SK-N-SH (cell line): ENCODE results near the gene ADTRP. TPM values are rescaled to one million over a fixed set of nuclear protein-coding genes. Genes with fewer than 3 reads are reported as not detected.

ENCODE experiments used
- CTCF ChIA-PET: fragments of 300-600, 350-600 bp; formaldehyde crosslinking; extraction: SDS; loops from one replicate; lab custom pipeline; 2021; lab: Yijun Ruan, JAX
- POLR2A ChIA-PET: fragments of 350-600 bp; sonication (Branson Sonifier 250); formaldehyde crosslinking; extraction: SDS; loops from one replicate; lab custom pipeline; 2020; ENCODE audit warnings: antibody characterized with exemption, inconsistent platforms; lab: Yijun Ruan, JAX
- DNase-seq: peaks from one replicate; pipeline ENCODE4 v3.0.0; 2012
- H2AFZ ChIP-seq: fragments of 200-600 bp; sonication (generic); 2 replicates; pipeline ENCODE4 v1.8.1; 2016; ENCODE audit warnings: antibody characterized with exemption, mild to moderate bottlenecking, low read depth
- H3F3A ChIP-seq: fragments of 200-600 bp; sonication (generic); replicated peaks from 2 replicates; pipeline ENCODE3; 2016; ENCODE audit warnings: antibody characterized with exemption, mild to moderate bottlenecking; ENCODE audit not compliant: insufficient read depth
- H3K27ac ChIP-seq, 2 experiments: fragments of 200-500 bp in 1 of 2; fragments of 200-600 bp in 1 of 2; sonication (Bioruptor generic) in 1 of 2; sonication (generic), shearing (Covaris generic) in 1 of 2; 2 replicates each; pipeline versions ENCODE4 v1.5.1 to v1.6.1; 2014 to 2016; ENCODE audit warnings: low read depth in 2 of 2, inconsistent platforms in 1 of 2, low read length in 1 of 2, mild to moderate bottlenecking in 1 of 2, mixed read lengths in 1 of 2
- H3K27me3 ChIP-seq: fragments of 200-600 bp; sonication (generic), shearing (Covaris generic); 2 replicates; pipeline ENCODE4 v1.6.1; 2016; ENCODE audit warnings: mixed run types; ENCODE audit not compliant: insufficient read depth
- H3K36me3 ChIP-seq, 2 experiments: fragments of 200-500 bp in 1 of 2; fragments of 200-600 bp in 1 of 2; sonication (Bioruptor generic) in 1 of 2; sonication (generic) in 1 of 2; replicated peaks in 1 of 2; 2 replicates each; pipeline versions ENCODE3 to v1.5.1; 2014 to 2016; ENCODE audit warnings: low read length in 1 of 2, mild to moderate bottlenecking in 1 of 2; ENCODE audit not compliant: insufficient read depth in 2 of 2, control insufficient read depth in 1 of 2
- H3K4me1 ChIP-seq, 2 experiments: fragments of 200-500 bp in 1 of 2; fragments of 200-600 bp in 1 of 2; sonication (Bioruptor generic) in 1 of 2; sonication (generic), shearing (Covaris generic) in 1 of 2; 2 replicates each; pipeline versions ENCODE4 v1.5.1 to v1.6.1; 2014 to 2016; ENCODE audit warnings: low read depth in 1 of 2, low read length in 1 of 2, mixed run types in 1 of 2; ENCODE audit not compliant: insufficient read depth in 2 of 2, control insufficient read depth in 1 of 2
- H3K4me2 ChIP-seq: fragments of 200-600 bp; sonication (generic), shearing (Covaris generic); 2 replicates; pipeline ENCODE4 v1.6.1; 2017; ENCODE audit warnings: mixed run types
- H3K4me3 ChIP-seq, 2 experiments: fragments of 200-500 bp in 1 of 2; fragments of 200-600 bp in 1 of 2; sonication (Bioruptor generic) in 1 of 2; sonication (generic), shearing (Covaris generic) in 1 of 2; 2 replicates each; pipeline versions ENCODE4 v1.5.1 to v1.8.1; 2014 to 2016; ENCODE audit warnings: low read depth in 2 of 2, inconsistent platforms in 1 of 2, low read length in 1 of 2, mild to moderate bottlenecking in 1 of 2, mixed read lengths in 1 of 2, moderate library complexity in 1 of 2
- H3K79me2 ChIP-seq: fragments of 200-600 bp; sonication (generic); 2 replicates; pipeline ENCODE4 v1.8.1; 2017; ENCODE audit warnings: mild to moderate bottlenecking; ENCODE audit not compliant: insufficient read depth
- H3K9ac ChIP-seq: fragments of 200-600 bp; sonication (generic); 2 replicates; pipeline ENCODE4 v1.6.1; 2017; ENCODE audit warnings: mixed run types
- H3K9me2 ChIP-seq: fragments of 200-600 bp; sonication (generic); 2 replicates; pipeline ENCODE4 v1.6.1; 2017; ENCODE audit warnings: mixed run types
- H3K9me3 ChIP-seq: fragments of 200-600 bp; sonication (generic); 2 replicates; pipeline ENCODE4 v1.6.1; 2017; ENCODE audit warnings: mixed run types, mild to moderate bottlenecking, moderate library complexity
- H4K20me1 ChIP-seq: fragments of 200-600 bp; sonication (generic); 2 replicates; pipeline ENCODE4 v1.6.1; 2017; ENCODE audit warnings: mild to moderate bottlenecking, mixed run types; ENCODE audit not compliant: insufficient read depth
- CHD2 ChIP-seq: fragments of 150-350 bp; IDR thresholded peaks from 2 replicates; pipeline ENCODE4 v1.6.1; 2018; ENCODE audit warnings: low read length; ENCODE audit not compliant: partially characterized antibody
- CTCF ChIP-seq: fragments of 200-600 bp; sonication (generic); IDR thresholded peaks from 2 replicates; pipeline ENCODE4 v1.6.1; 2017; ENCODE audit warnings: antibody characterized with exemption, mild to moderate bottlenecking, moderate library complexity
- ELF1 ChIP-seq: IDR thresholded peaks from 2 replicates; pipeline ENCODE4 v1.4.0; 2012
- EZH2phosphoT487 ChIP-seq: fragments of 200-600 bp; sonication (generic); IDR thresholded peaks from 2 replicates; pipeline ENCODE4 v1.6.1; 2017; ENCODE audit warnings: low read depth, mixed run types, mild to moderate bottlenecking, antibody characterized with exemption, moderate library complexity, borderline replicate concordance
- FOXJ3 ChIP-seq: sonication (generic); formaldehyde crosslinking; IDR thresholded peaks from 2 replicates; pipeline ENCODE4 v1.5.1; 2020; ENCODE audit warnings: mild to moderate bottlenecking, missing genetic modification reagents
- MXI1 ChIP-seq: IDR thresholded peaks from 2 replicates; pipeline ENCODE4 v1.6.1; 2012; ENCODE audit warnings: mild to moderate bottlenecking, low read depth, low read length, improper control_type of control experiment
- NRF1 ChIP-seq: IDR thresholded peaks from 2 replicates; pipeline ENCODE4 v1.6.1; 2012; ENCODE audit warnings: low read depth, mild to moderate bottlenecking, low read length
- PBX3 ChIP-seq: IDR thresholded peaks from 2 replicates; pipeline ENCODE4; 2012
- RXRA ChIP-seq: IDR thresholded peaks from 2 replicates; pipeline ENCODE4 v1.4.0; 2012; ENCODE audit warnings: low read depth, mild to moderate bottlenecking, borderline replicate concordance
- SMC3 ChIP-seq: IDR thresholded peaks from 2 replicates; pipeline ENCODE4 v1.6.1; 2012; ENCODE audit warnings: low read depth, low read length, improper control_type of control experiment
- TCF12 ChIP-seq: IDR thresholded peaks from 2 replicates; pipeline ENCODE4 v1.4.0; 2012
- TEAD4 ChIP-seq: IDR thresholded peaks from 2 replicates; pipeline ENCODE4 v1.4.0; 2012; ENCODE audit warnings: mild to moderate bottlenecking, borderline replicate concordance; ENCODE audit not compliant: insufficient read depth
- USF1 ChIP-seq: IDR thresholded peaks from 2 replicates; pipeline ENCODE4 v1.4.0; 2012; ENCODE audit warnings: low read depth, borderline replicate concordance
- WGBS: methylation state at CpG from one replicate; pipeline ENCODE4 v1.1.6; 2017; ENCODE audit warnings: low lambda C conversion rate; 5-methylcytosine and 5-hydroxymethylcytosine counted together
- polyA plus RNA-seq, 3 experiments: library from polyadenylated mRNA; depleted of rRNA; stranded (reverse); fragments of >200 nt; gene quantifications; 2 replicates each; pipeline ENCODE4 v1.2.3, GENCODE V29; 2012
- TF ChIP-seq, protein P1 (sequence below): fragments of 150-350 bp; IDR thresholded peaks from 2 replicates; pipeline ENCODE4 v1.6.1; 2017; ENCODE audit warnings: antibody characterized with exemption, low read length, low read depth, borderline replicate concordance
- TF ChIP-seq, protein P2 (sequence below): IDR thresholded peaks from 2 replicates; pipeline ENCODE4 v1.4.0; 2012; ENCODE audit warnings: low read depth
- TF ChIP-seq, protein P3 (sequence below): IDR thresholded peaks from 2 replicates; pipeline ENCODE4 v1.6.1; 2012; ENCODE audit warnings: mild to moderate bottlenecking, low read depth, low read length, moderate library complexity

ADTRP gene
- polyA plus RNA-seq, 1 of the 3 experiments (the other 2 are of a cell fraction), result 0.84 TPM

DNA sequence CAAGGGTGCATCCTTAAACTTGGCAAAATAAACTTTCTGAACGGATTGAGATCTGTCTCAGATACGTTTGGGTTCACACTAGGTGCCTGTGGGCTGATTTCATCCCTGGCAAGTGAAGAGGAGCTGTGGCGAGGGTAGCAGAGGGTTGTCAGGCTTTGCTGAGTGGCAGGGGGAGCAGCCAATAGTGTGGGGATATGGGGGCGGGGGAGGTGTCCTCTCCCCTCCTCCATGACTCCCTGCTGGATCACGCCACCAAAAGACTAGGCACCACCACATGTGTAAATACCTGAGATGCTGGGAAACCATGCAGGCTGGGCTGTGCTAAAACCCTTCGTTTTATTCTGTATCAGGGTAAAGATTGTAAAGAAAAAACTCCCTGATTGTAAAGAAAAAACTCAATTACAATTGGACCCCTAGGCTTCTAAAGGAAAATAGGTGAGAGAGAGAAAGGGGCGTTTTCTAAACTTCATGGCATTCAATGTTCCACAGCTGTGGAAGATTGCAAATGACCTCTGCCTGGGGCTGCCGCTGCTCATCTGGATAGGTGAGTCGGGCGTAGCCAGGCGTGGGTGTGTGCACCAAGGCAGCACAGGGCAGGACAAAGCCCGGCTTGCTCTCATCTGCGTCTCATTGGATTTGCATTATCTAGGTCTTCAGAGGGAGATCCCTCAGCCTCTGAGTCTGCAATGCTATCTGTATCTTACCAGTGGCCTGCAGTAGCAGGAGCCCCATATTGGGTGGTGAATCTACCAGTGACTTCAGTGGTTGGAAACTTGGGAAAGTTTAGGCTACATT, 26.9 kb upstream of the ADTRP start (continued):
- TF ChIP-seq NRF1 (no peak), TCF12 (no peak)
- TF ChIP-seq, protein P1, sequence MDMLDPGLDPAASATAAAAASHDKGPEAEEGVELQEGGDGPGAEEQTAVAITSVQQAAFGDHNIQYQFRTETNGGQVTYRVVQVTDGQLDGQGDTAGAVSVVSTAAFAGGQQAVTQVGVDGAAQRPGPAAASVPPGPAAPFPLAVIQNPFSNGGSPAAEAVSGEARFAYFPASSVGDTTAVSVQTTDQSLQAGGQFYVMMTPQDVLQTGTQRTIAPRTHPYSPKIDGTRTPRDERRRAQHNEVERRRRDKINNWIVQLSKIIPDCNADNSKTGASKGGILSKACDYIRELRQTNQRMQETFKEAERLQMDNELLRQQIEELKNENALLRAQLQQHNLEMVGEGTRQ, result no peak

DNA sequence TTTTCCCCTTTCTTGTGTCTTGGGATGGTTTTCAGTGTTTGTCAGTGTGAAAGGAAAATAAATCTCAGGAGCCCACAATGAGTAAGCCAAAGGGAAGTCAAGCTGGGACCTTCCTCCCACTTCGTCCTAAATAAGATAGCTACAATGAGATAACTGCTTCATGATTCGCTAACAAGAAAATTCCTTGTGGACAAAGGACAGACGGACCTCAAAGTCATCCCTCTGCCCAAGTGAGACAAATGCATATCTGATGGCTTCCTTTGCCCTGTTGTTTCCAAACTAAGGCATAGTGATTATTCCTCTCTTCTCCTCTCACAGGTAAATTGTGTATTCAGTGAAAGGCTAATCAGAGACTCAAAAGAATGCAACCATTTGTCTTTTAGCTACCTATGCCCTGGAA, 26.1 kb upstream of the ADTRP start:
- Histone ChIP-seq H3K79me2 (no peaks in the 10 kb centered on the region), H3K4me2 (no peak overlapping the region), H4K20me1 (no peaks in the 10 kb centered on the region), H3K36me3 (no peaks in the 10 kb centered on the region), H3K9me2 (no peaks in the 10 kb centered on the region), H2AFZ (peak overlapping the region; percentile 64; the same call in 1 of the 2 replicates), H3F3A (no peaks in the 10 kb centered on the region), H3K9ac (no peak overlapping the region), H3K4me1 (peaks cover 0 to 6% of the 10 kb centered on the region in 2 experiments; a peak in 1 of 4 replicates), H3K27me3 (no peaks in the 10 kb centered on the region), H3K27ac (no peak overlapping the region), H3K4me3 (no peak overlapping the region), H3K9me3 (no peaks in the 10 kb centered on the region)
- CTCF ChIA-PET, result interaction anchor here (1.3 kb wide), 1 partner anchor 27 kb away, joined by 3 read pairs; no protein-coding TSS in a partner anchor
- POLR2A ChIA-PET, result no interaction called here
- DNase-seq, result no peak
- TF ChIP-seq RXRA, result no peak
- no peak for TF ChIP-seq ELF1
- TF ChIP-seq USF1, result no peak
- no peak for TF ChIP-seq FOXJ3
- TF ChIP-seq, protein P2, sequence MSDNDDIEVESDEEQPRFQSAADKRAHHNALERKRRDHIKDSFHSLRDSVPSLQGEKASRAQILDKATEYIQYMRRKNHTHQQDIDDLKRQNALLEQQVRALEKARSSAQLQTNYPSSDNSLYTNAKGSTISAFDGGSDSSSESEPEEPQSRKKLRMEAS, result no peak
- TF ChIP-seq CTCF, result no peak
- no peak for TF ChIP-seq SMC3
- no peak for TF ChIP-seq TEAD4
- TF ChIP-seq MXI1, result no peak
- TF ChIP-seq CHD2, result no peak
- no peak for TF ChIP-seq PBX3
- TF ChIP-seq, protein P3, sequence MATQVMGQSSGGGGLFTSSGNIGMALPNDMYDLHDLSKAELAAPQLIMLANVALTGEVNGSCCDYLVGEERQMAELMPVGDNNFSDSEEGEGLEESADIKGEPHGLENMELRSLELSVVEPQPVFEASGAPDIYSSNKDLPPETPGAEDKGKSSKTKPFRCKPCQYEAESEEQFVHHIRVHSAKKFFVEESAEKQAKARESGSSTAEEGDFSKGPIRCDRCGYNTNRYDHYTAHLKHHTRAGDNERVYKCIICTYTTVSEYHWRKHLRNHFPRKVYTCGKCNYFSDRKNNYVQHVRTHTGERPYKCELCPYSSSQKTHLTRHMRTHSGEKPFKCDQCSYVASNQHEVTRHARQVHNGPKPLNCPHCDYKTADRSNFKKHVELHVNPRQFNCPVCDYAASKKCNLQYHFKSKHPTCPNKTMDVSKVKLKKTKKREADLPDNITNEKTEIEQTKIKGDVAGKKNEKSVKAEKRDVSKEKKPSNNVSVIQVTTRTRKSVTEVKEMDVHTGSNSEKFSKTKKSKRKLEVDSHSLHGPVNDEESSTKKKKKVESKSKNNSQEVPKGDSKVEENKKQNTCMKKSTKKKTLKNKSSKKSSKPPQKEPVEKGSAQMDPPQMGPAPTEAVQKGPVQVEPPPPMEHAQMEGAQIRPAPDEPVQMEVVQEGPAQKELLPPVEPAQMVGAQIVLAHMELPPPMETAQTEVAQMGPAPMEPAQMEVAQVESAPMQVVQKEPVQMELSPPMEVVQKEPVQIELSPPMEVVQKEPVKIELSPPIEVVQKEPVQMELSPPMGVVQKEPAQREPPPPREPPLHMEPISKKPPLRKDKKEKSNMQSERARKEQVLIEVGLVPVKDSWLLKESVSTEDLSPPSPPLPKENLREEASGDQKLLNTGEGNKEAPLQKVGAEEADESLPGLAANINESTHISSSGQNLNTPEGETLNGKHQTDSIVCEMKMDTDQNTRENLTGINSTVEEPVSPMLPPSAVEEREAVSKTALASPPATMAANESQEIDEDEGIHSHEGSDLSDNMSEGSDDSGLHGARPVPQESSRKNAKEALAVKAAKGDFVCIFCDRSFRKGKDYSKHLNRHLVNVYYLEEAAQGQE, result no peak
- no peak for TF ChIP-seq EZH2phosphoT487
- WGBS, result 47% methylated on average over 3 of the region's 3 CpGs
